HepG2 (cell line): ENCODE results near the gene CTSW. TPM values are rescaled to one million over a fixed set of nuclear protein-coding genes. Genes with fewer than 3 reads are reported as not detected.

ENCODE experiments used
- ARHGAP35 ChIP-seq: sonication (generic); formaldehyde crosslinking; IDR thresholded peaks from 2 replicates; pipeline ENCODE4 v1.9.0; 2022; ENCODE audit warnings: mild to moderate bottlenecking, inconsistent platforms, moderate library complexity, missing genetic modification reagents, borderline replicate concordance
- ARID2 ChIP-seq: sonication (generic); formaldehyde crosslinking; IDR thresholded peaks from 2 replicates; pipeline ENCODE4 v1.8.1; 2022; ENCODE audit warnings: mild to moderate bottlenecking, missing genetic modification reagents, borderline replicate concordance
- HES4 ChIP-seq: sonication (generic); formaldehyde crosslinking; IDR thresholded peaks from 2 replicates; pipeline ENCODE4 v1.9.0; 2021; ENCODE audit warnings: mild to moderate bottlenecking, missing genetic modification reagents, borderline replicate concordance
- HNRNPLL ChIP-seq: fragments of 200-400 bp; formaldehyde crosslinking; IDR thresholded peaks from 2 replicates; pipeline ENCODE4 v1.6.1; 2017; ENCODE audit warnings: mild to moderate bottlenecking, low read depth, low read length; ENCODE audit not compliant: poor library complexity, severe bottlenecking
- HOXA3 ChIP-seq: sonication (generic); formaldehyde crosslinking; IDR thresholded peaks from 2 replicates; pipeline ENCODE4 v1.5.0; 2020; ENCODE audit warnings: missing genetic modification reagents
- MTERF4 ChIP-seq: sonication (generic); formaldehyde crosslinking; IDR thresholded peaks from 2 replicates; pipeline ENCODE4 v1.8.0; 2023; ENCODE audit warnings: mild to moderate bottlenecking, missing genetic modification reagents
- POLR2G ChIP-seq: fragments of 200-400 bp; formaldehyde crosslinking; IDR thresholded peaks from 2 replicates; pipeline ENCODE4 v1.6.1; 2018; ENCODE audit warnings: mild to moderate bottlenecking, low read depth, low read length, moderate library complexity
- TCF7L2 ChIP-seq: IDR thresholded peaks from 2 replicates; pipeline ENCODE4 v1.6.1; 2011; ENCODE audit warnings: mild to moderate bottlenecking, low read depth, low read length, moderate library complexity
- USF2 ChIP-seq, 2 experiments: sonication (generic) in 1 of 2; formaldehyde crosslinking in 1 of 2; IDR thresholded peaks; 2 replicates each; pipeline versions ENCODE4 v1.5.1 to v1.6.1; 2011 to 2020; ENCODE audit warnings: borderline replicate concordance in 1 of 2, low read depth in 1 of 2, low read length in 1 of 2, mild to moderate bottlenecking in 1 of 2, missing genetic modification reagents in 1 of 2, moderate library complexity in 1 of 2
- ZBTB40 ChIP-seq, 2 experiments: fragments of 450-650 bp in 1 of 2; sonication (generic) in 1 of 2; formaldehyde crosslinking in 1 of 2; IDR thresholded peaks; 2 replicates each; pipeline versions ENCODE4 v1.6.1 to v1.8.0; 2016 to 2022; ENCODE audit warnings: antibody characterized with exemption in 1 of 2, mild to moderate bottlenecking in 1 of 2, missing genetic modification reagents in 1 of 2
- ZFP36L1 ChIP-seq: sonication (generic); formaldehyde crosslinking; IDR thresholded peaks from 2 replicates; pipeline ENCODE4 v1.8.0; 2022; ENCODE audit warnings: mild to moderate bottlenecking, missing genetic modification reagents, moderate library complexity
- ZNF207 ChIP-seq: fragments of 450-650 bp; IDR thresholded peaks from 2 replicates; pipeline ENCODE4 v1.6.1; 2016; ENCODE audit warnings: antibody characterized with exemption, borderline replicate concordance
- ZNF235 ChIP-seq: sonication (generic); formaldehyde crosslinking; IDR thresholded peaks from 2 replicates; pipeline ENCODE4 v1.8.1; 2023; ENCODE audit warnings: mild to moderate bottlenecking, missing genetic modification reagents, borderline replicate concordance
- polyA plus RNA-seq, 8 experiments: library from polyadenylated mRNA; depleted of rRNA in 3 of 8; stranded (reverse) in 7 of 8; unstranded in 1 of 8; fragments of >200 nt; fragmentation: Illumina TruSeq in 4 of 8; extraction: Trizol in 4 of 8; gene quantifications; 2 replicates each; pipeline versions ENCODE4 v1.2.1 to v1.2.3, GENCODE V29; 2011 to 2016; ENCODE audit warnings: low read depth in 4 of 8, missing spikeins in 1 of 8, mixed read lengths in 1 of 8; ENCODE audit not compliant: insufficient read depth in 1 of 8
- total RNA-seq, 5 experiments: library from RNA; depleted of rRNA; stranded (reverse); fragments of >200 nt; fragmentation: Illumina TruSeq; extraction: Trizol; gene quantifications; 2 replicates each; pipeline ENCODE4 v1.2.3, GENCODE V29; 2016; ENCODE audit warnings: low read depth in 1 of 5

CTSW gene
- total and polyA plus RNA-seq, 2 of the 13 experiments (the other 11 are each of a cell fraction or from before 2014, with no cell fraction given) = 0.09 TPM; not detected in 1

- no peak for TF ChIP-seq ZBTB40 (IDR thresholded peaks at IDR 0.05)
- peak; percentile 12; the same call in 1 of the 2 replicates for TF ChIP-seq ZBTB40 (CRISPR knock-in tag; IDR thresholded peaks at IDR 0.05)
- no peak for TF ChIP-seq TCF7L2
- TF ChIP-seq POLR2G = no peak
- TF ChIP-seq USF2 (IDR thresholded peaks at IDR 0.05; ENCODE audit: low read depth, low read length) = no peak
- 0 out of 2 replicates have a peak, but pooled peaks have one; percentile 21 for TF ChIP-seq USF2 (CRISPR knock-in tag; IDR thresholded peaks at IDR 0.05; ENCODE audit: borderline replicate concordance)
- peak; percentile 32; the same call in 1 of the 2 replicates for TF ChIP-seq MTERF4 (CRISPR knock-in tag)
- TF ChIP-seq ZNF235 (CRISPR knock-in tag) = 0 out of 2 replicates have a peak, but pooled peaks have one; percentile 27
- TF ChIP-seq HNRNPLL = peak; percentile 33
- TF ChIP-seq ZFP36L1 = 0 out of 2 replicates have a peak, but pooled peaks have one; percentile 49
- TF ChIP-seq HOXA3 (CRISPR knock-in tag) = no peak
- TF ChIP-seq ARID2 (CRISPR knock-in tag) = 0 out of 2 replicates have a peak, but pooled peaks have one; percentile 2
- peak; percentile 28; the same call in 1 of the 2 replicates for TF ChIP-seq HES4
- no peak for TF ChIP-seq ARHGAP35
- no peak for TF ChIP-seq ZNF207
These were observed 8.1 kb downstream of the CTSW start (continued) for GRCh38 chr11:65887723-65888162.
